Limb (tissue), 2 donors: ENCODE measurements around the gene L3MBTL3.

ENCODE experiments used
- DNase-seq, 2 donors: peaks; one replicate each; pipeline ENCODE4 v3.0.0-alpha.2; 2016; ENCODE audit errors: extremely low spot score in 2 of 2

L3MBTL3 gene

DNA sequence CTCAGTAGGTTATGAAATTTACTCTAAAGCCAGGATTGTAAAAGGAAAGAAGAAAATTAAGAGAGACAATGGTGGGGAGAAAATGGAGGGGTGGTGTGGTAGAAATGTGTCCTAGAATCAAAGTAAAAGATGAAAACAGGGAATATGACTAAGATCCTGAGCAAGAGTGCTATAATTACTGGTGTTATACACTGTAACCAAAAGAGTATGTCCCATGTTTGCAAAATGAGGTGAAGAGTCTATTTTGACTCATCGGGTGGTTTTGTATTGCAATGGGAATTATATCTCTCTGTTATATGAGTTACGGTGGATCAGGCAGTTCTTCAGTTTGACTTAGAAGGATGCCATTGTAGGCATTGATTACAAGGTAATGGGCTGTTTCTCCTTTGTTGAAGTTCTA lies 8.5 kb downstream of the L3MBTL3 start:
- DNase-seq = no peak

DNA sequence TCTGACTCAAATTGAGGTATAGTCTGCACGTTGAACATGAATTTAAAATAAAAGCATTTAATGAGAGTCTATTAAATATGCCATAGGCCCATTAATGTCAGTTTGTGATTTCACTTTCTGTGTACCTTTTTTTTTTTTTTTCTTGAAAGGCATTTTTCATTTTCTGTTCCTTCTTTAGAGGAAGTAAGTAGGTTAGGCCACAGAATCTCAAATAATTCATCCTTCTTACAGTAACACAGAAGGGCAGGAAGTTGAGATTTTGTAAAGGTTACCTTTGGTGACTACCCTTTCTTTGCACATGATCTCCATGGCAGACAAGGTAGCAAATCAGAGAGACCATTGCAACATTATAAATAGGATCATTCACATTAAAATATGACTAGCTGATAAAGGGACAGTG lies 9.6 kb downstream of the L3MBTL3 start:
- no peak for DNase-seq

DNA sequence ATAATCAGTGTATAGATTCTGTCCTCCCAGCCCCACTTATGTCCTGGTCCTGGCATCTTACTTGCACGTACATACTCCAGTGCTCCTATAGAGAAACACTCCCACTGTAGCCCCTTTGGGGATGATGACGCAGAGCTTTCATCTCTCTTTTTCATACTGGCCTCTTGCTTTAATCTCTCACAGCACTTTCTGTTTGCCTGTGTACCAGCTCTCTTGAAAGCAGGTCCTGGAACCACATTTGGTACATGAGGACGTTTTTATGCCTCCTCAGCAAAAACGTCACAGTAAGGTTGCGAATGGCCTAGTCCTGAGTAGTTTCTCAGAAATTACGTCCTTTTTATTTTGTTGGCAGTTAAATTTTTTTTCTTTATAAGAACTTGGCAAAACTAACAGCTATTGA lies 10.8 kb downstream of the L3MBTL3 start:
- DNase-seq = no peak

DNA sequence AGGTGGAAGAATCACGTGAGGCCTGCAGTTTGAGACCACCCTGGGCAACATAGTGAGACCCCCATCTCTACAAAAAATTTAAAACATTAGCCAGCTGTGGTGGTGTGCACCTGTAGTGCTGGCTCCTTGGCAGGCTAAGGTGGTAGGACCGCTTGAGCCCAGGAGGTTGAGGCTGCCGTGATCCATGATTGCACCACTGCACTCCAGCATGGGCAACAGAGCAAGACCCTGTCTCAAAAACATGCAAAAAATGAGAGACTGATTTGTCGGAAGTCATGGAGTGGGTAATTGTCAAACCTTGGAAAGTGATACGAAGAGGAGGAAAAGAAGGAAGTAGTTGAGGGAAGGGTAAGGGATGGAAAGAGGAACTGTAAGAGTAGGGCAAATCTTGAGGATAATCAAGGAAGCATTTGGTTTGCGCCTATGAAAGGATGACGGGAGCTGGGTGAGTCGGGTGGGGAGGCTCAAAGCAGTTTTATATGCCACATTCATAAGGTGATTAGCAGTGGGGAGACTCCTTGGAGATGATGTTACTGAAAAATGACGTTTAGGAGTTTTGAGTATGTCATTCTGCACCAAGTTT lies 14.5 kb downstream of the L3MBTL3 start:
- DNase-seq = no peak

DNA sequence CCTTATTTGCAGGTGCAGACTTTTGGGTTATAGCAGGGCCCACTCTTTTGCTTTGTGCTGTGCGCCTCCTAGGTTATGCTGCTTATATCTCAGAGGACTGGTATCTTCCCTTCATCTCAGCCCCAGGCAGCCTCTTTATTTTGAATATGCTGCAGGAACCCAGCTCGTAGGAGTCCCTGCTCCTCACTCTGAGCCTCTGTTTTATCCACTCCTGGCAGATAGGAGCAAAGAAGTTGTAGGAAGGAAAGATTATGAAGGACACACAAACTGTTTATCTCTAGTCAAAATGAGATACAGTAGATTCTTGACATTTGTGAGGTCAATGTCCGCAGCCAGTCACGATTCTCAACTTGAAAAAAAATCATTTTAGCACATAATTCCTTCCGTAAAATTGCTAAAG lies 15.6 kb downstream of the L3MBTL3 start:
- no peak for DNase-seq

DNA sequence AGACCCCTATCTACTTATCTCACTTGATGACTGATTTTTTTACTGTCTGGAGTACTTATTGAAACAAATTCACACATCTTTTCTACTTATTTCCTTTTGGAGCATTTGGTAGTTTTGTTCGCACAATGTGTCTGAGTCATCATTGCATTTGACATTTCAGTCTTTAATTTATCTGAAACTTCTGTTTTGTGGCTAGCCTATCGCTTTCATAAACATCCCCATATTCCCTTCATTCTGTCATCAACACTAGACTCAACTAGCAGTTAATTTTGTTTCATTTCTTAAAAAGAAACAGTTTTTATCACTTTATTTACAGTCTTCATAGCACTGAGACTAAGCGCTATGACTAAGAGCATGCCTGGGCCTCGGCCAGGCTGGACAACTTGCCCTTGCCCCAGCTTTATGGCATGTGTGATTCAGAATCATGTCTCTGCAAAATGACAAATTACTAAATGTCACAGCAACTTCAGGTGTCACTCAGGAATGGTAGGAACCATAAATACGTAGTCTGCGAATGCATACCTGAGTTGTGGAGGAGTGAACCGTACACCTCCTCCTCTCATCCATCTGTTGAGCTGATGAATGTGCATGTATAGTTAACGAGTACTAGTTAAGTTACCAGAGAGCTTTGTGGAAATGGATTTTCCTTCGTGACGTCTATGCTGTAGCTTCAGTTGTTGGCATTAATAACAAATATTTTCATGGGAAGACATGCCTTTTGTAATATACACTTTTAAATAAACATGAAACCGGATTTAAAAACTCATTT lies 16.2 kb downstream of the L3MBTL3 start:
- DNase-seq = no peak

DNA sequence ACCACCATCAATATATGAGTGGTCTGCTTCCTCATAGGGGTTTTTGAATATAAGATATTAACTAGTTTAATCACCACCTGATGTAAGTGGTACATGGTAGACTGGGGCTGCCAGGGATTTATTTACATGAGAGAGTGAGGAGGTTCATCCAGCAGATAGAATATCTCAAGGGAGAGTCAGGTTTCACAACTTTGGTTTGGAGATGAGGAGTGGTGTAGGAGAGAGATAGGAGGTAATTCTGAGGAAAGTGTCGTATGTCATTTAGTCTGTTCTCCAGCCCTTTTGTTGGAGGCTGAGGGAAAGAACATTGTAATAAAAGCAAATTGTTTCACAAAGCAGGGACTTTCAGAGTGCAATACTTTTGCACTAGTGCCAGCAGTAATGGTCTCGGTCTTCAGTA lies 16.8 kb downstream of the L3MBTL3 start:
- DNase-seq = no peak

DNA sequence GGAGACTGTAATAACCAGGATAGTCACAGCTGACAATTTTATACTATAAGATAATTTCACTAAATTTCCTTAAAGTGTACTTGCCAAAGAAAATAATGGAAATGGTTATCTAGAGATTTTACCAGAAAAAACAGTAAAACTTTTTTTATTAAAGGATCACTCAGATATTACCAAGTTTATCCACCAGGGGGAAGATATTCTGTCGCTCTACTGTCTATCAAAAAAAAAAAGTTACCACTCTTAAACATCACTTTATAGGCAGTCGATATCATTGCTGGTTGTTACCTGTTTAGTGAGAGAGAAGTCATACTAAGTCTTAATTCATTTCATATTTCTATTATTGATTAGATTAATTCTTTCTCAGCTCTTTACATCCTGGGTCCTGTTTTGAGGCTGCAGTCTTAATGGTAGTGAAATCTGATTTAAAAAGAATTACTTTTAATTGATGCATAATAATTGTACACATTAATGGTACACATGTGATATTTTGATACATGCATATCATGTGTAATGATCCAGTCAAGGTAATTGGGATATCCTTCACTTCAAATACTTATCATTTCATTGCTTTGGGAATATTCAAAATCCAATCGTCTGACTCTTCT lies 18.9 kb downstream of the L3MBTL3 start:
- DNase-seq = no peak

DNA sequence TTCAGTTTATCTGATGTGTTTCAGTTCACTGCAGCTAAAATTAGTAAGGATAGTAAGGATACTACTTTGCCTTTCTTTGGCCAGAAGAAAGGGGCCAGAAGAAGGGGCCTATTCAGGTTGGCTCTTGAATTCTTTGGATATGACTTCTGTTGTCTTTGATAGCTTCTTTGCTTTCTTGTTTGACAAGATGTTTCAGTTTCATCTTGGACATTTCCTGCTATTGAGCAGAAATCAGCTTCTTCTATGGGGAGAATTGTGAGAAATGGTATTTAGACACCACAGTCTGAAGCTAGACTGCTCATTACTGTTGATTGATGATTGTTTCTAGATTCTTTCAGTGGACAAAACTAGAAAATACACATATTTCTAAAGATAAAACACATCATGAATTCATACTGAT lies 23.2 kb downstream of the L3MBTL3 start:
- no peak for DNase-seq

DNA sequence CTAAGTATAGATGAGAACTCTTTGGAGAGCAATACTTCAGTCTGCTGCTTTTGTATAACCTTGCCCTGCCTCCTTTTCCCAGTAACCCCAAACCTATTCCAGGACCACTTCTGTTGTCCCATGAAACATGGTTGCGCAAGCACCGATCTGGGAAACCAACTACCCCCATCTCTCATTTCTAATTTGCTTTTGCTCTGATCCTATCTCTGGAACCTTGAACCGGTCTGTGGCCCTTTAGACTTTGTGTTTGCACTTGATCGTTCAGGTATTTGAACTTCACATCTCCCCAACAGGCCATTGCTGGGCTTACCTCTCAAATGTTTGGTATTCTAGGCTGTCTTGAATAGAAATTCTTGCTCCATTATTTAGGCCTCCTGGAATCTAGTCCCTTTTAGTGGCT lies 25.0 kb downstream of the L3MBTL3 start:
- DNase-seq = no peak

DNA sequence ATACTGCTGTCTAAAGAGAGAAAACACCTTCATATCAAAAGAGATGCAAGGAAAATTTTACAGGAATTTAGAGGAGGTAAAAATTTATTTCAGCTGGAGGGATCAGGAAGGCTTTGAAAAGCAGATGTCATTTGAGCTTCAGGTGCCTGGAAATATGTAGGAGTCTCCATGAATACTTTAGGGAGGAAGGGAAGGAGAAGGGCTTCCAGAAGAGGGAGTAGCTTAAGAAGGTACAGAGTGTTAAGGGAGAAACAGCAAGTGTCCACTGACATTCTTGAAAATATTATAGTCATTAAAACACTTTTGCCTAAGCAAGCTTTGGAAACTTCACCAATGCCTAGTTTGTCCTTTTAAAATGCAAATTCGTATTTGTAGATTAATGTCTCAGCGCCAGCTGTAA lies 27.2 kb downstream of the L3MBTL3 start:
- DNase-seq = no peak

DNA sequence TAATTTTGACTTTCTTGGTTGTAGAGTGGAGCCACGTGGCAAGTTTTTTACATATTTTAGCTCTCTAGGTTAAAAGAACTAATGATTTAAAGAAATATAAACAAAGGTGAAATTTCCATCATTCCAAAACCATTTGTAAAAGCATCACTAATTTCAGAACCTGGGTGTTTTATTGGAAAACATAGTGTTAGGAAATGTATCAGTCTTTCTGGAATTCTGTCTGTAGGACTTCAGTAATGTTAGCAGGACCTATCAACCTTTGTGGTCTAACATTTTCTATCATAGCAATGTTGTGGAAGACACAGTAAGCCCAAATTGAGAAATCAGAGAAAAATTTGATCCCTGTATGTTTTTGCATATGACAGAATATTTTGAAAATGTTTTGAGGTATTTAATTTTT lies 28.3 kb downstream of the L3MBTL3 start:
- DNase-seq = no peak

DNA sequence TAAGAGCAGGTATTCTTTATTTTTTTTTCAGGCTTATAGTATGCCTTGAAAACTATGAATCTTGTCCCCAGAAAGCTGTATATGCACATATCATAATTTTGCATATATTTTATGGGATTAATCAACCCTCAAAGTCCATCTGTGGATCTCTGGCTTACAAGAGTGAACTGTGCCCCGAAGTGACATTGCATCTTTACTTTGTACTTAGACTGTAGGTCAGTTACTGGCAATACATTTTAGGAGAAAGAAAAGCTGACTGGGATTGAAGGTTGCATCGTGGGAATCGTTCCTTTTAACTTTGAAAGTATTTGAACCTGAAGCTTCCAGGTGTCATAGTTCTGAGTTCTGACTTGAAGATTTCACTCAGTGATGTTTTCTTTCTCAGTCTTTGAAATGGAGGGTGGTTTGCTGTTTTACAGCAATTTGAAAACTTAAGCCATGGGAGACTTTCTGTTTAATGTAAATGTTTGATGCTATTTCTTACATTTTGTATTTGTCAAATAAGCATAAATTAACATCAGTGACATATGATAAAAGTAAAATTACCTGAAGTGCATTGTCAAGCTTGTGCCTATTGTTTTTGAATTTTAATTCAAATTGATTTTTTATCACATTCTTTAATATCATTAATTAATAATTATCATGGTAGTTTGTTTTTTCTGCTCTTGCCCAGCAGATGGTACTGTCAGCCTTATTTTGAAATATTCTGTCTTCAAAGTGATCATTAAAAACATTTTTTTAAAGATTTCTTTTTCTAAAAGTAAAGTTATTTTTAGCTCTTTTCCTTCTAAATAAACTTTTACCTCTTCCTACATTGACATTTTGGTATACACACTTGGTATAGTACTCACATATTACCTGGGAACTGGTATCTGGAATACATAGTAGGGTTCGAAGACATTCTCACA lies 29.0 kb downstream of the L3MBTL3 start:
- no peak for DNase-seq

DNA sequence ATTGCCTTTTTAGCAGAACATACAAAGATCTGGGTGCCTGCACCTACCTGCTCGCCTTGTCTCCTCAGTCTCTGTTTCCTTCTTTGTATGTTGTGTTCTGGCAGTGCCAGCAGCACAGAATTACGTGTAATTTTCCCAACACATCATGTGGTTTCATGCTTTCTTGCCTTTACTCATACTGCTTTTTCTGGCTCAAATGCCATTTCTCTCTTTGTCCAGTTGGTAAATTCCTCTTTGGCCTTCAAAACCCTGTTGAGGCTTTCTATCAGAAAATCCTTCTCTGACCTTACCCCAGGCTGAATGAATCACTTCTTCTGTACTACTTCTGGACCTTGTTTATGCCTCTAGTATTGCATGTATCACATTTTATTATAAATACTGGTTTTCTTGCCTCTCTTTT lies 31.8 kb downstream of the L3MBTL3 start:
- DNase-seq = no peak

DNA sequence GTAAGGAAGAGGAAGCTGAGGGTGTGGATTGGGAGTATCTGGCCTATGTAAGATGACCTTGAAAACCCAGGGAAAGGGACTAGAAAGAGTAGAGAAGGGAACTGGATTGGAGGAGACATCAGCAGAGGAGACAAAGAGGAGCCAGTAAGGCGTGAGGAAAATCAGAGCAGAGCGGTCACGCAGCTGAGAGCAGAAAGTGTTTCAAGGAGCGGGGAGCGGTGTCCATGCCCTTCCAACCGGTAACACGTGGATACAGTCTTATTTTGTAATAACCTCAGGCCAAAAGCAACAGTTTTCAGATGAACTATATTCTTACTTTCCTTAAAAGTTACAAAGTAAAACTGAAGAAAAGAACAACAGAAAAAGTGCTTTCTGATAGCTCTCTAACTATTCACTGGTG lies 36.3 kb downstream of the L3MBTL3 start:
- DNase-seq = no peak

DNA sequence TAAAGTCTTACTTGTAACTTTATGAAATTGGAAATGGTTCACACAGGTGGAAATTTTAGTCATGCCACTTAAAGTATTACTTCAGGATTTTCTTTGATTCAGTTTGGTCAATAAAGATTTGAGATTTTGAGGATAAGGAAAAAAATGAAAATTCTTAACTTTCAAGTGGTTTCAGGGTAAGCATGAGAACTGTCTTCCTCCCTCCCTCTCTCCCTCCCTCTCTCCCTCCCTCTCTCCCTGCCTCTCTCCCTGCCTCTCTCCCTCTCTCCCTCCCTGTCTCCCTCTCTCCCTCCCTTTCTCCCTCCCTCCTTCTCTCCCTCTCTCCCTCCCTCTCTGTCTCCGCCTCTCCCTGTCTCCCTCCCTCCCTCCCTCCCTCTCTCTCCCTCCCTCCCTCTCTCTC lies 36.9 kb downstream of the L3MBTL3 start:
- no peak for DNase-seq

DNA sequence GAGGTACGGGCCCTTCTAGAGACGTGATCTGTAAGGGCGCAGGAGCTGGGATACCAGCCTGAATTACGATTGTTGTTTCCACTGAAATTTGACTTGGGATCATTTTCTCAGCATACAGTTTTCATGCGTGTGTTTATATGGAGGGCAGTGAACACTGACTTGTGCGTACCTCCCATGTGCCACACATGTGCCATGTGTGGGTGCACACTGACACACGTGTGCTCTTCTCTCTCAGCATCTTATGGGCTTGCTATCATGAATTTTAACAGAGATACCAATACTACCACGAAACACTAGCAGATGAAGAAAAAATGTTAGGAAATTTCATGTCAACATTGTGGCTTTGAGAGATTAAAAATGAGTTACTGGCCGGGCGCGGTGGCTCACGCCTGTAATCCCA lies 39.1 kb downstream of the L3MBTL3 start:
- DNase-seq = no peak

DNA sequence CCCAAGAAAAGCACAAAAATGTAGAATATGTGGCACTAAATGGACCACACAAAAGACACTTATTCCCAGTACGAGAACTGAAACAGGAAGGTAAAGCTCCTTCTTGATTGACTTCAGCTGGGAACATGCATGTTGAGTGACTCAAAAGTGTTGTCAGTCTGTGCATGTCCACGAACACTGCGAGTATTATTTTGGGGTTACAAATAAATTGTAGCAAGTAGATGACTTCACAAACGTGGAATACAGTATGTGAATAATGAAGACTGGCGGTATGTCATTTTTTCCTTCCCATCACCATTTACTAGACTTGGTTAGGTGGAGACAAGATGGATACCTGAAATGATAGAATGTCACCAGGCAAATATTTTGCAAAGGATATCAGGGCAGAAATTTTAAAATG lies 45.4 kb downstream of the L3MBTL3 start:
- no peak for DNase-seq

DNA sequence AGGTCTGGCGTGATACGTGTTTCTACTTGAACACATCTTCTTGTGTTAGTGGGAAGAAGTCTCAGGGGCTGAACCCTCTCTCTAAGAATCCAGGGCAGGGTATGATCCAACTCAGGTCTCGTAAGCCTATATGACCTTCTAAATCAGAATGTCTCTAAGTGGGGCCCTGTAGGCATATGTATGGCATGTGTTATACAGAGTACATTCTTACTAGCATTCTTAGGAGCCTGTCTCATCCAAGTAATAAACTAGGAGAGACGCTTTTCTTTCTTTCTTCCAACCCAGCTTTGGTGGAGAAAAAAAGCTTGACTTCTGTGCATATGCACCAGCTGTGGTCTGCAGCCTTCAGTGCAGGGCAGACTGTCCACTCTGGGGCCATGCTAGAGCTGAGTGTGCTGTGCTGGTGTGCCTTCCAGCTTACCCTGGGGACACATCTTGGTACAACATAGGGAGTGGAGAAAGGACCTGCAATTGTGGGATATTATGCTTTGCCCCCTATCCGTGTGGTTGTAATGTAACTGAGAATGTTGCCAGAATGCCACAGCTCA lies 47.3 kb downstream of the L3MBTL3 start:
- DNase-seq = no peak

DNA sequence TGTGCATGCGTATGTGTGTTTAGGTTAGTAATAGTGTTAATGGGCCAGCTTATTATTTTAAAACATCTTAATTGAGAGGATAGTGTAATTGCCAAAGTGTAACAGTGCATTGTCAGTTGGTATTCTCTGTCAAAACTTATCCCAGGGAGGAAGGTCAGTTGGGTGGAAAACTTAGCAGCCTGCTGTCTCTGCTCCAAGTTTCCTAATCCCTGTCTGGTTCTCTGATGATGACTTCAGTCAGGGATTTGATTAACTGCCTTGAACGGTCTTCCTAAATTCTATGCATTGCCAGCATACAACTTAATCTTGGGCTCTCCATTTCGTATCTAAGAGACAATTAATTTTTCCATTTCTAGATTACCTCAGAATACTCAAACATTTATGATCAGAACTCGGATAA lies 51.1 kb downstream of the L3MBTL3 start:
- no peak for DNase-seq

DNA sequence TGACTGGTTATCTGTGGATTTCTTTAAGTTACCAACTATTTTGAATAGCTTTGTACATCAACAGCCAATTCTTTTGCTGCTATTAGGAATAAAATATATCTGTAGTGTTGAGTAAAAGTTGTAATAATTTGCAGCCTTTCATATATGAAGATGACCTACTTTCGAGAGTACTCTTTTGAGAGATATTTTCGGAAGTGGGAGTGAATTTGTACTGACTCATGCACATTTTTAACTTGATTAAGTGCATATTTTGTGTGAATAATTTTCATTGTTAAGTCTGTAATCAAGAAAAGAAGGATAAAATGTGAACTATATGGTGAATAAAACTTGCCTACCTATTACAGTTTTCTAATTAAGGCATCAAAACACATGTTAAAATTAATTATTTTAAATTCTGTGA lies 51.9 kb downstream of the L3MBTL3 start:
- DNase-seq = no peak

DNA sequence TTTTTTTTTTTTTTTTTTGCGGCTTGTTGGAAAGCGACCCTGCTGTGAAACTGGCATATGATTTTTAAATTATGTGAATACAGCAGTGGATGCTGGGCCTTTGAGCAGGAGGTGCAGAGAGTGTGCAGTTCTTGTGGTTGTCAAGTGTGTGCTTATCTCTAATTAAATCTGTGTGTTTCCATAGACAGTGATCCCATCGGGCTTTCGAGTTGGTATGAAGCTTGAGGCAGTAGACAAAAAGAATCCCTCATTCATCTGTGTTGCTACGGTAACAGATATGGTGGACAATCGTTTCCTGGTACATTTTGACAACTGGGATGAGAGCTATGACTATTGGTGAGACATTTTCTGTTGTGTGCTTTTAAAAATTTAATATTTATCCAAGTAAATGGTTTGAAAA lies 52.4 kb downstream of the L3MBTL3 start:
- DNase-seq = no peak
